GM12873 (cell line): ENCODE measurements around the gene CDHR2.

ENCODE experiments used
- TF ChIP-seq, protein P1 (sequence below): IDR thresholded peaks from 2 replicates; pipeline ENCODE4 v1.5.1; 2012; ENCODE audit warnings: low read depth, mild to moderate bottlenecking, moderate library complexity, low read length, control low read depth; ENCODE audit not compliant: insufficient read depth; ENCODE audit errors: missing control alignments

CDHR2 gene

DNA sequence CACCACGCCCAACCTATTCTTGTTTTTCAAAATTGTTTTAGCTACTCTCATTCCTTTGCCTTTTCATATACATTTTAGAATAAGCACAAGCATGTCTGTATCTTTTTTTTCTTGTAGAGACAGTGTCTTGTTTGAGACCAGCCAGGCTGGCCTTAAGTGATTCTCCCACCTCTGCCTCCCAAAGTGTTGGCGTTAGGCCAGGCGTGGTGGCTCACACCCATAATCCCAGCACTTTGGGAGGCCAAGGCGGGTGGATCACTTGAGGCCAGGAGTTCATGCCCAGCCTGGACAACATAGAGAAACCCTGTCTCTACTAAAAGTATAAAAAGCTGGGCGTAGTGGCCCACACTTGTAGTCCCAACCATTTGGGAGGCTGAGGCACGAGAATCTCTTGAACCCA lies 25.0 kb upstream of the CDHR2 start:
- TF ChIP-seq, protein P1, sequence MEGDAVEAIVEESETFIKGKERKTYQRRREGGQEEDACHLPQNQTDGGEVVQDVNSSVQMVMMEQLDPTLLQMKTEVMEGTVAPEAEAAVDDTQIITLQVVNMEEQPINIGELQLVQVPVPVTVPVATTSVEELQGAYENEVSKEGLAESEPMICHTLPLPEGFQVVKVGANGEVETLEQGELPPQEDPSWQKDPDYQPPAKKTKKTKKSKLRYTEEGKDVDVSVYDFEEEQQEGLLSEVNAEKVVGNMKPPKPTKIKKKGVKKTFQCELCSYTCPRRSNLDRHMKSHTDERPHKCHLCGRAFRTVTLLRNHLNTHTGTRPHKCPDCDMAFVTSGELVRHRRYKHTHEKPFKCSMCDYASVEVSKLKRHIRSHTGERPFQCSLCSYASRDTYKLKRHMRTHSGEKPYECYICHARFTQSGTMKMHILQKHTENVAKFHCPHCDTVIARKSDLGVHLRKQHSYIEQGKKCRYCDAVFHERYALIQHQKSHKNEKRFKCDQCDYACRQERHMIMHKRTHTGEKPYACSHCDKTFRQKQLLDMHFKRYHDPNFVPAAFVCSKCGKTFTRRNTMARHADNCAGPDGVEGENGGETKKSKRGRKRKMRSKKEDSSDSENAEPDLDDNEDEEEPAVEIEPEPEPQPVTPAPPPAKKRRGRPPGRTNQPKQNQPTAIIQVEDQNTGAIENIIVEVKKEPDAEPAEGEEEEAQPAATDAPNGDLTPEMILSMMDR: no peak

DNA sequence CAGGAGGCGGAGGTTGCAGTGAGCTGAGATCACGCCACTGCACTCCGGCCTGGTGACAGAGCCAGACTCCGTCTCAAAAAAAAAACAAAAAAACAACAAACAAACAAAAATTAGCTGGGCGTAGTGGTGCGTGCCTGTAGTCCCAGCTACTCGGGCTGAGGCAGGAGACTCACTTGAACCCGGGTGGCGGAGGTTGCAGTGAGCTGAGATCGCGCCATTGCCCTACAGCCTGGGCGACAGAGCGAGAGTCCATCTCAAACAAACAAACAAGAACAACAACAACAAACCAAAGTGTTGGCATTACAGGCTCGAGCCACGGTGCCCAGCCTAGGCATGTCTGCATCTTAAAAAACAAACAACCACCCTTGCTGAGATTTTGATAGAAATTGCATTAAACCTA lies 24.2 kb upstream of the CDHR2 start:
- TF ChIP-seq, protein P1: no peak

DNA sequence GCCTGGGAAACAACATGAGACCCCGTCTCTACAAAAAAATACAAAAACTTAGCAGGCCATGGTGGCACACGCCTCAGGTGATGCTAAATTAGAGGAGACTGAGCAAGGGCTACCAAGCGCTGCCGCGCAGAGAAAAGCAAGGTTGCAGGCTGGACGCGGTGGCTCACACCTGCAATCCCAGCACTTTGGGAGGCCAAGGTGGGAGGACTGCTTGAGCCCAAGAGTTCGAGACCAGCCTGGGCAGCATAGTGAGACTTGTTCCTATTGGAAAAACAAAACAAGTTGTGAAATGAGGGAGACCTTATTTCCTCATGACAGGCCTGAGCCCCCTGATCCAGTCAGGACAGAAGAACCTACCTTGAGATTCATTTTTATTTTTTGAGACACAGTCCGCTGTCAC lies 23.5 kb upstream of the CDHR2 start:
- TF ChIP-seq, protein P1: no peak

DNA sequence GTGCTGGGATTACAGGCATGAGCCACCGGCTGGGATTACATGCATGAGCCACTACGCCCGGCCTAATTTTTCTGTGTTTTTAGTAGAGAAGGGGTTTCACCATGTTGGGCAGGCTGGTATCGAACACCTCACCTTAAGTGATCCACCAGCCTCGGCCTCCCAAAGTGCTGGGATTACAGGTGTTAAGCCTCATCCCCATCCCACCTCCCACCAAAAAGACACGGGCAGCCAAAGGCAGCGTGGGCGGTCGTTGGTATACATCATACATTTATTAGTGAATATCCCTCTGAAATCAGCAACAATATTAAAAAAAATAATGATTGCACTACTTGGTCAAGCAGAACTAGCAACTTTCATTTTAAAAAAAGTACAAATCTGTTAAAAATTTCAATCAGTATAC lies 22.7 kb upstream of the CDHR2 start:
- TF ChIP-seq, protein P1: no peak

- TF ChIP-seq, protein P1: no peak
Measured at GRCh38 chr5:176527246-176528222, 21.6 kb upstream of the CDHR2 start.

DNA sequence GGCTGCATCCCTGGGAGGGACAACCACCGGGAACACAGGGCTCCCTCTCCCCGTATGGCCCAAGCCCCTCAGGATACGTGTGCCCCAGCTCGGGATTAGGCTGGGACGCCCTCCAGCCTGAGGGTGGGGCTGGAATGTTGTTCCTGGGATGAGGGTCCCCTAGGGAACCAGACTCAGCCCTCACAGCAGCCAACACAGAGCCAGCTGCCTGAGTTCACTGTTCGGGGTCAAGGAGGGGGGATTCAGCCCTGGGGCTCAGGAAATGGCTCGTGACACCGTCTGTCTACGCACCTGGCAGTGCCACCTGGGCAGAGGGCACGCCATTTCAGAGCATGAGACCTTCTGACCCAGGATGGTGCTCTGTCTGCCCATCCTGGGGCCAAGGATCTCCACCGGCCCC lies 20.8 kb upstream of the CDHR2 start:
- TF ChIP-seq, protein P1: no peak

DNA sequence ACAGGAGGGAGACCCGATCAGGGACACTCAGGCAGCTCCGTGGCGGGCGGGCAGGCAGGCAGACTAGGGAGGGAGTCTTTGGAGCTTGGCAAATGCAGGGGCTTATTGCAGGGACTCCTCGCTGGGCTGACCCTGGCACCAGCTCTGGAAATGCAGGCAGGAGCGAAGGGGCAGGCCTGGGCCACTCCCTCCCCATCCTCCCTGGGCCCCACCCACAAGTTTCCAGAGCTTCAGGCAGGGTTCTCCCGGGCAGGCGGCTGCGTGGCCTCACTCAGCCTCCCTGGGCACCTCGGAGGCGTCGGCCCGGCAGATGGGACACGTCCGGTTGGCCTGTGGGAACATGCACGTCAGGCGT lies 20.4 kb upstream of the CDHR2 start:
- TF ChIP-seq, protein P1: no peak
